Activated CD4-positive, alpha-beta T cell treated with anti-CD3 and anti-CD28 coated beads, Interleukin-2, amount 50 U/mL, for 48 hours (primary cell): ENCODE measurements around the gene HABP4.

ENCODE experiments used
- DNase-seq, 2 experiments: peaks; one replicate each; pipeline ENCODE4 v3.0.0-alpha.2; 2020

HABP4 gene

GRCh38 chr9:96449845-96450612 is at the start of gene HABP4:
TSS of gene HABP4 (plus strand) at chr9:96450169. CDS start at chr9:96450280, 111 bp downstream.
- peak; percentile 95 to 96 for DNase-seq

- no peak for DNase-seq
Observed at GRCh38 chr9:96408409-96409280, 41.3 kb upstream of the HABP4 start.

- no peak for DNase-seq
Observed at GRCh38 chr9:96411129-96411838, 38.7 kb upstream of the HABP4 start.

GRCh38 chr9:96412174-96412913 is 37.6 kb upstream of the HABP4 start:
- DNase-seq, result no peak

GRCh38 chr9:96413302-96414221 is 36.4 kb upstream of the HABP4 start:
- DNase-seq, result no peak

GRCh38 chr9:96417051-96417586 is 32.9 kb upstream of the HABP4 start:
- DNase-seq, result peak; percentile 91 to 92

- DNase-seq, result peak; percentile 31 to 35
Observed at GRCh38 chr9:96417661-96418082, 32.3 kb upstream of the HABP4 start.

- DNase-seq, result peak; percentile 95 to 96
Observed at GRCh38 chr9:96418083-96418919, 31.7 kb upstream of the HABP4 start, which contains the start of gene ZNF367. TSS of gene ZNF367 (minus strand) at chr9:96418370. CDS start at chr9:96418032, 338 bp downstream.

GRCh38 chr9:96418920-96419690 is 30.9 kb upstream of the HABP4 start:
- peak; percentile 66 to 73 for DNase-seq

GRCh38 chr9:96419691-96419969 is 30.3 kb upstream of the HABP4 start:
- no peak for DNase-seq

GRCh38 chr9:96420468-96421219 is 29.3 kb upstream of the HABP4 start:
- peak in 1 of 2 experiments; percentile 36 for DNase-seq

GRCh38 chr9:96423322-96423984 is 26.5 kb upstream of the HABP4 start:
- no peak for DNase-seq

GRCh38 chr9:96423985-96424336 is 26.0 kb upstream of the HABP4 start:
- no peak for DNase-seq

- no peak for DNase-seq
Observed at GRCh38 chr9:96425500-96426169, 24.3 kb upstream of the HABP4 start.

- no peak for DNase-seq
Observed at GRCh38 chr9:96429732-96430131, 20.2 kb upstream of the HABP4 start.

- DNase-seq, result no peak
Observed at GRCh38 chr9:96430377-96430776, 19.6 kb upstream of the HABP4 start.

GRCh38 chr9:96435345-96435744 is 14.6 kb upstream of the HABP4 start:
- no peak for DNase-seq

- no peak for DNase-seq
Observed at GRCh38 chr9:96436063-96436455, 13.9 kb upstream of the HABP4 start.
